Measurements from ENCODE around the gene DZANK1.
"Not testable (repeated sequence)": the region's sequence is repeated elsewhere in the genome, so short reads cannot be mapped to it uniquely, and the experiment has no call there.

DZANK1 gene

DNA sequence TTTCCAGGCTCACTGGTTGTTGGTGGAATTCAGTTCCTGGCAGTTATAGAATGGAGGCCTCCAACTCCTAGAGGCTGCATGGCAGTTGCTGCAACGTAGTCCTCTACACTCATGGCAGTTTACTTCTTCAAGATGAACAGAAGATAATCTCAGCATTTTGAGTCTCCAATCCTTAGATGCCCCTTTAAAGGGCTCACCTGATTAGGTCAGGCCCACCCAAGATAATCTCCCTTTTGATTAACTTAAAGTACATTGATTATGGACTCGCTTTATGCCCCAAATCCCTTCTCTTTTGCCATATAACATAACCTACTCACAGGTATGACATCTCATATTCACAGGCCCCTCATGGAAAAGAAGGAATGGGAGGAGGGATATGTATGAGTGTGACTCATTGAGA lies 102.1 kb downstream of the DZANK1 start:
- no peak for DNase-seq

- no peak for DNase-seq
Measured at GRCh38 chr20:18363708-18364107, 103.1 kb downstream of the DZANK1 start.

DNA sequence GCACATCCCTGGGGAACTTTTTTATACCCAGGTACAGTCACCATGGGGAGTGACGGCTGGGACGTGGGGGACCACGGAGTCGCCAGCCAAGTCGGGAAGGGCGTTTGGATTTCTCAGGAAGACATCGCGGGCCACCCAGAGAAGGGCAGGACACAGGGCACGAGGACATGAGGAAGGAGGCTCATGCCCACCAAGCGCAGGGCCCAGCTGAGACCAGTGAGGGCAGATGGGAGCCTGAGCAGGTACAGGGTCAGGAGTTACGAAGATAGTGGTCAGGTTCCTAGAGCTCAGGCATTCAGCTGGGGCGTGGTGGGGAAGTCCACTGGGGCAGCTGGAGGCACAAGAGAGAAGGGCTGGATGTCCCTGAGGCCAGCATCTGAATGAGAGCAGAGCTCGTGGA lies 103.9 kb downstream of the DZANK1 start:
- no peak for DNase-seq

GRCh38 chr20:18361678-18362077 lies 105.2 kb downstream of the DZANK1 start:
- DNase-seq: no peak

- no peak for DNase-seq
Measured at GRCh38 chr20:18360635-18361034, 106.2 kb downstream of the DZANK1 start.

- no peak for DNase-seq
Measured at GRCh38 chr20:18359854-18360253, 107.0 kb downstream of the DZANK1 start.

- DNase-seq: not testable (repeated sequence)
Measured at GRCh38 chr20:18349749-18350148, 117.1 kb downstream of the DZANK1 start.

Data from CD4-positive, alpha-beta T cell treated with Interleukin-12 subunit alpha and Interleukin-12 subunit beta, for 1 hour (primary cell).